PC-3 (cell line): ENCODE results near the gene TESK2.

Experiments
- EZH2 ChIP-seq: fragments of 300-600 bp; sonication (generic); IDR thresholded peaks from one replicate; pipeline ENCODE4 v1.6.1; 2017; ENCODE audit warnings: antibody characterized with exemption, mild to moderate bottlenecking, low read length; ENCODE audit not compliant: unreplicated experiment
- EZH2phosphoT487 ChIP-seq: fragments of 300-600 bp; sonication (generic); IDR thresholded peaks from 2 replicates; pipeline ENCODE4 v1.6.1; 2018; ENCODE audit warnings: mild to moderate bottlenecking, antibody characterized with exemption, low read length, borderline replicate concordance

DNA sequence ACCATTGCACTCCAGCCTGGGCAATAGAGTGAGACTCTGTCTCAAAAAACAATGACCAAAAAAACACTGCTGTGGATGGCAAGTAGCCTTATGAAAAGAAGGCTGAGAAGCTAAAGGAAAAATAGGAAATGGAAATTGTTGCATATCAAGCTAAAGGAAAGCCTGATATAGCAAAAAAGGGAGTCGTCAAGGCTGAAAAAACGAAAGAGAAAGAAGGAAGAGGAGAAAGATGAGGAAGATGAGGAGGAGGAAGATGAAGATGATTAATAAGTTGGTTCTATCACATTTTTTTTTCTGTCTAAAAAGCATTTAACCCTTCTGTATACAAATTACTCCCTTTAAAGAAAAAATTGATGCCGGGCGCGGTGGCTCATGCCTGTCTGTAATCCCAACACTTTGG lies 40.9 kb upstream of the TESK2 start:
- TF ChIP-seq EZH2 (no peak), EZH2phosphoT487 (no peak)
